Spleen (tissue), 11 donors: ENCODE data around the gene LRMDA. TPM values are rescaled to one million over a fixed set of nuclear protein-coding genes. Genes with fewer than 3 reads are reported as not detected.

ENCODE experiments used
- DNase-seq: peaks from one replicate; pipeline ENCODE4 v3.0.0-alpha.2; 2020
- H3K27ac ChIP-seq, 8 donors: fragments of 200-600 bp; sonication (generic) in 7 of 8; 1 replicate in 4 of 8; 2 replicates in 4 of 8; pipeline versions ENCODE4 v1.5.0 to v1.8.0; 2016 to 2021; ENCODE audit warnings: inconsistent platforms in 4 of 8, mild to moderate bottlenecking in 4 of 8, moderate library complexity in 1 of 8
- H3K27me3 ChIP-seq, 7 donors: fragments of 200-600 bp; sonication (generic) in 6 of 7; replicated peaks in 1 of 7; 1 replicate in 4 of 7; 2 replicates in 3 of 7; pipeline versions ENCODE4 v1.5.0 to v1.8.0; 2016 to 2021; ENCODE audit warnings: inconsistent platforms in 3 of 7, mild to moderate bottlenecking in 1 of 7
- H3K36me3 ChIP-seq, 6 donors: fragments of 200-600 bp; sonication (generic) in 5 of 6; 1 replicate in 4 of 6; 2 replicates in 2 of 6; pipeline versions ENCODE4 v1.5.0 to v1.8.0; 2016 to 2021; ENCODE audit warnings: inconsistent platforms in 2 of 6
- H3K4me1 ChIP-seq, 6 donors: fragments of 200-600 bp; sonication (generic) in 5 of 6; 1 replicate in 3 of 6; 2 replicates in 3 of 6; pipeline versions ENCODE4 v1.5.0 to v1.8.0; 2016 to 2021; ENCODE audit warnings: inconsistent platforms in 3 of 6
- H3K4me3 ChIP-seq, 8 donors: fragments of 200-600 bp; sonication (generic) in 7 of 8; 1 replicate in 4 of 8; 2 replicates in 4 of 8; pipeline versions ENCODE4 v1.5.0 to v1.8.0; 2016 to 2021; ENCODE audit warnings: inconsistent platforms in 4 of 8, mild to moderate bottlenecking in 4 of 8, moderate library complexity in 2 of 8
- H3K9me3 ChIP-seq, 8 donors: fragments of 200-600 bp; sonication (generic) in 7 of 8; 1 replicate in 4 of 8; 2 replicates in 4 of 8; pipeline versions ENCODE4 v1.5.0 to v1.8.0; 2016 to 2021; ENCODE audit warnings: inconsistent platforms in 4 of 8
- CTCF ChIP-seq, 11 experiments: fragments of 200-600 bp in 7 of 11; fragments of 450-650 bp in 4 of 11; sonication (generic) in 4 of 11; IDR thresholded peaks in 8 of 11; conservative IDR thresholded peaks in 3 of 11; 1 replicate in 7 of 11; 2 replicates in 4 of 11; pipeline versions ENCODE4 v1.4.0 to v1.8.0; 2016 to 2021; ENCODE audit warnings: antibody characterized with exemption in 11 of 11, inconsistent platforms in 4 of 11, mild to moderate bottlenecking in 1 of 11
- POLR2A ChIP-seq, 3 donors: fragments of 450-650 bp; IDR thresholded peaks; one replicate each; pipeline ENCODE4 v1.5.1; 2017; ENCODE audit warnings: antibody characterized with exemption in 3 of 3, mild to moderate bottlenecking in 1 of 3
- POLR2AphosphoS5 ChIP-seq, 3 donors: sonication (generic); formaldehyde crosslinking; IDR thresholded peaks; one replicate each; pipeline ENCODE4 v1.5.1; 2017; ENCODE audit warnings: antibody characterized with exemption in 3 of 3
- WGBS, 5 donors: extraction: QIAGEN DNeasy Blood & Tissue Kit in 3 of 5; methylation state at CpG; one replicate each; pipeline versions ENCODE4 v1.1.5 to v1.1.7; 2013 to 2018; 5-methylcytosine and 5-hydroxymethylcytosine counted together
- intact Hi-C: fragments of 100-400 bp; cut with DNase I; formaldehyde crosslinking; loops from one replicate; pipeline ENCODE4 v1.15.0; 2023; ENCODE audit warnings: low total_unique reads
- polyA plus RNA-seq, 3 donors: library from polyadenylated mRNA; stranded (reverse); fragments of 200-250 nt; gene quantifications; one replicate each; pipeline ENCODE4 v1.2.1, GENCODE V29; 2013
- total RNA-seq, 7 donors: library from RNA; depleted of rRNA in 3 of 7; stranded (reverse); fragments of >200 nt in 3 of 7; fragmentation: NEBNext Ultra II Directional in 4 of 7; extraction: Animal tissue kit (Norgen Biotek cat#: 25700) in 4 of 7; gene quantifications; one replicate each; pipeline versions ENCODE4 v1.1.0 to v1.2.1, GENCODE V29; 2016 to 2021
- donor health status: healthy with polysubstance abuse.
- donor health status: DM: no; HTN: no; CAD: no; lungs with moderate emphysema.
- donor health status: DM: no; HTN: no; CAD: no.
- donor health status: Bipolar disorder and iron deficiency.
- donor health status: healthy.
- donor health status: DM: no; HTN: no; CAD: no.
- donor health status: DM: yes; HTN: yes; CAD: no.

Gene LRMDA
- total and polyA plus RNA-seq, 10 donors = 7.3 to 46.6 (median 28.2) TPM

- no peaks in the 10 kb centered on the region for H3K27me3 ChIP-seq
- peaks cover 0 to 5% (median 0%) of the 10 kb centered on the region in 6 donors for H3K4me1 ChIP-seq
- TF ChIP-seq POLR2AphosphoS5 (IDR thresholded peaks at IDR 0.05) (no peak), POLR2A (IDR thresholded peaks at IDR 0.05) (no peak), CTCF (IDR thresholded peaks at IDR 0.05 in 8 of 11, conservative IDR thresholded peaks at IDR 0.05 in 3 of 11) (no peak)
- no peak overlapping the region for H3K27ac ChIP-seq
- no peaks in the 10 kb centered on the region for H3K9me3 ChIP-seq
- no peak overlapping the region for H3K4me3 ChIP-seq
- DNase-seq = no peak
- WGBS, 5 donors = 87 to 94% (median 91%) methylated on average over 8 of the region's 8 CpGs
- intact Hi-C loops = no loop called here
- H3K36me3 ChIP-seq = no peaks in the 10 kb centered on the region
Measured at GRCh38 chr10:76433161-76434005, 1002.0 kb downstream of the LRMDA start.

GRCh38 chr10:76435157-76435556 is 1003.7 kb downstream of the LRMDA start:
- no peaks in the 10 kb centered on the region for H3K9me3 ChIP-seq
- no peak overlapping the region for H3K27ac ChIP-seq
- TF ChIP-seq POLR2A (IDR thresholded peaks at IDR 0.05) (no peak), CTCF (IDR thresholded peaks at IDR 0.05 in 8 of 11, conservative IDR thresholded peaks at IDR 0.05 in 3 of 11) (no peak), POLR2AphosphoS5 (IDR thresholded peaks at IDR 0.05) (no peak)
- H3K27me3 ChIP-seq = no peaks in the 10 kb centered on the region
- no peak overlapping the region for H3K4me3 ChIP-seq
- 93 to 100% (median 97%) methylated on average over 1 of the region's 1 CpG for WGBS, 5 donors
- no peak for DNase-seq
- no peaks in the 10 kb centered on the region for H3K36me3 ChIP-seq
- peaks cover 0 to 3% (median 0%) of the 10 kb centered on the region in 6 donors for H3K4me1 ChIP-seq
- intact Hi-C loops = no loop called here

GRCh38 chr10:76436401-76436811 is 1005.0 kb downstream of the LRMDA start:
- Histone ChIP-seq H3K4me3 (no peak overlapping the region), H3K27me3 (no peaks in the 10 kb centered on the region), H3K27ac (no peak overlapping the region), H3K9me3 (no peaks in the 10 kb centered on the region), H3K36me3 (no peaks in the 10 kb centered on the region), H3K4me1 (no peaks in the 10 kb centered on the region)
- WGBS, 5 donors = 82 to 91% (median 86%) methylated on average over 5 of the region's 5 CpGs
- intact Hi-C loops = no loop called here
- no peak for DNase-seq
- TF ChIP-seq POLR2AphosphoS5 (IDR thresholded peaks at IDR 0.05) = no peak
- no peak for TF ChIP-seq CTCF (IDR thresholded peaks at IDR 0.05 in 8 of 11, conservative IDR thresholded peaks at IDR 0.05 in 3 of 11)

GRCh38 chr10:76436981-76437380 is 1005.6 kb downstream of the LRMDA start:
- H3K4me3 ChIP-seq = no peak overlapping the region
- H3K36me3 ChIP-seq = no peaks in the 10 kb centered on the region
- H3K4me1 ChIP-seq = no peaks in the 10 kb centered on the region
- TF ChIP-seq CTCF (IDR thresholded peaks at IDR 0.05 in 8 of 11, conservative IDR thresholded peaks at IDR 0.05 in 3 of 11) (no peak), POLR2A (IDR thresholded peaks at IDR 0.05) (no peak), POLR2AphosphoS5 (IDR thresholded peaks at IDR 0.05) (no peak)
- 80 to 94% (median 90%) methylated on average over 1 of the region's 1 CpG for WGBS, 5 donors
- H3K27me3 ChIP-seq = no peaks in the 10 kb centered on the region
- DNase-seq = no peak
- intact Hi-C loops = no loop called here
- no peak overlapping the region for H3K27ac ChIP-seq
- no peaks in the 10 kb centered on the region for H3K9me3 ChIP-seq
